HG03108 (cell line): ENCODE results near the gene FRG2C.
"Not testable (repeated sequence)": the region's sequence is repeated elsewhere in the genome, so short reads cannot be mapped to it uniquely, and the experiment has no call there.

ENCODE experiments used
- ATAC-seq: cut with Tn5 transposase; IDR thresholded peaks from one replicate; pipeline ENCODE4 v1.9.1; 2021; ENCODE audit warnings: moderate library complexity; ENCODE audit not compliant: unreplicated experiment

Gene FRG2C

DNA sequence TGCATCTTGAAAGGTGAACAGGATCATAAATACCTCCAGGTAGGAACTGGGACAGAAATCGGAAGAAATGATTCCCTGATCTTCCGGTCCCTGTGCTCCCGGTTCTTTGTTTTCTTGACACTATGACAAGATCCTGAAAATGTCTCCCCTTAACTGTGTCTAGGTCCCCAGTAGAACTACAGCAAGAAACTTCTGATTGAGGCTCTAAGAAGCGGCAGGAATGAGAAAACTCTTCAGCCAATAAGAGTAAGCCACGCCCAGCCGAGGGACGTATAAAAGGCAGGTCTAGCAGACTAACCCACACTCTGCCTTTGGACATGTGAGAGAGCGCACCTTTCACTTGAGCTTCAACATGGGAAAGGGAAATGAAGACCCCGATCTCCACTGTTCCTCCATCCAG, at the start of gene FRG2C:
FRG2C (plus strand) TSS at position 301 of the 400 bp plus-strand sequence; CDS start at position 353, 52 bp downstream.
- ATAC-seq = not testable (repeated sequence)

- not testable (repeated sequence) for ATAC-seq
These were observed 45.3 kb upstream of the FRG2C start for GRCh38 chr3:75618666-75619305.

DNA sequence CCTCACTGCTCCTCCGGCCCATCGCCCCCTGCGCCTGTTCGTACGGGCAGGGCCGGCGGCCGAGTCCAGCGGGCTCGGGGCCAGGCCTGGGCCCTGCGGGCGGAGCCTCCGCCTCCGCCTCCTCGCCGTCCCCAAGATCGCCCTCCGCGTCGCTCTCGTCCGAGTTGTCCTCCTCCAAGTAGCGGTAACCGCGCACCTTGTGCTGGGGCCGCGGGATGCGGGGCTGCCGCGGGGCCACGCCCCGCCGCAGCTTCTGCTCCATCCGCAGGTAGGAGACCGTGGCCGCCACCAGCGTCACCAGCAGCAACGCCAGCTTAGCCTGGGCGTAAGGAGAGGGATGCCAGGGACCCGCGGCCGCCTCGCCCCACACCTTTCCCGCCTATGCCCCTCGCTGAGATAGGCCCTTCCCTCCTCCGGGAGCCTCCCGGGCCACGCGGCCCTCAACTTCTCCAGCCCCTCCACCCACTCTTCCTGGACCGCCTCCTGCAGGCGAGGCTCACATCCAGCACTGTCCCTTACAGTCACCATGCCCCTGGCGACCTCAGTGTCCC, 44.6 kb upstream of the FRG2C start:
- ATAC-seq = not testable (repeated sequence)

DNA sequence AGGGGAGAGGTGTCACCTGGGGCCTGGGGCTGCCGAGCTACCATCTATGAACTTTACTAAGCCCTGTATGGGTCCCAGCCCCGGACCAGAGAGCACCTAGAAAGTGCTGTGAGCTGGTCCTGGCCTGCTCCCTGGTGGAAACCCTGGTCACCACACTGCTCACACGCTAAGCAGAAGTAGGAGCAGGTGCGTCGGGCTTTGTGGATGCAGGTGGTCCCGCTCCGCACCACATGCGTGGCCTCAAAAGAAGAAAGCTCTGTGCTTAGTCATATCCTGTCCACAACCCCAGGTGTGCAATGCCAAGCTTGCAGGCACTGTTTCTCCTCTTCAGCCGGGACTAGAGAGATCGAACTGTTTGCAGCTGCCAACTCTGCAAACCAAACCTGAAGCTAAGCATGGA, 42.4 kb upstream of the FRG2C start:
- not testable (repeated sequence) for ATAC-seq

DNA sequence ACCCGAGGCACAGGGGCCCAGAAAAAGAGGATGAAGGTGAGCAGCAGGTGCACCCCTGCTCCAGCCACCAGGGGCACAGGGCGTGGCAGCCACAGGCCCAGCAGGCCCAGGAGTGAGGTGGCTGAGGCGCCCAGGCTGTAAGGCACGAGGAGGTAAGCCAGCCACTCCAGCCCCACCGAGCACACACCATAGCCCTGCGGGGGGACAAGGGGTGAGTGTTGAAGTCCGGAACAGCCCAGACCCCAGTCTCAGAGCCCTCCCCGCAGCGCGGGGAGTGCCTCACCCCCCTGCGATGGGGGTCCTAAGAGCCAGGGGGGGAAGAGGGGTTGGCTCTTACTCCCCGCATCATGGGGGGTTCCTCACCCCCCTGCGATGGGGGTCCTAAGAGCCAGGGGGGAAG, 40.5 kb upstream of the FRG2C start:
- not testable (repeated sequence) for ATAC-seq

- not testable (repeated sequence) for ATAC-seq
These were observed 33.1 kb upstream of the FRG2C start for GRCh38 chr3:75630887-75631535.

- no peak for ATAC-seq
These were observed 32.6 kb upstream of the FRG2C start for GRCh38 chr3:75631541-75631940.

GRCh38 chr3:75638947-75639346, 25.2 kb upstream of the FRG2C start:
- not testable (repeated sequence) for ATAC-seq

DNA sequence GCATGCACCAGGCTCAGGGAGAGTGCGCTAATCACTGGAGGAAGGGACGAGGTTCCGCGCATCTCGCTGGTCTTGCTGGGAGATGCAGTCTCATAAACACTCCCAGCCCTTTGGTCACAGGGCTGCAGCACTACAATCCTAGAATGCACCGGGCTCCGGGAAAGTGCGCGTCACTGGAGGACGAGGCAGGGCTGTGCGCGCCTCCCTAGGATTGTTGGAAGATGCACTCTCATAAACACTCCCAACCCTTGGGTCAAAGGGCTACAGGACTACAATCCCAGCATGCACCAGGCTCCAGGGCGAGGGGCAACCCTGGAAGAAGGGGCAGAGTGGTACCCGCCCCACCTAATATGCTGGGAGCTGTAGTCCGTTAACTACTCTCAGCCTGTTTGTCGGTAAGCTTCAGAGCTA, 23.0 kb upstream of the FRG2C start:
- not testable (repeated sequence) for ATAC-seq

GRCh38 chr3:75643031-75643800, 20.9 kb upstream of the FRG2C start:
- ATAC-seq = not testable (repeated sequence)

GRCh38 chr3:75645548-75645947, 18.6 kb upstream of the FRG2C start:
- ATAC-seq = not testable (repeated sequence)

- ATAC-seq = no peak
These were observed 13.9 kb upstream of the FRG2C start for GRCh38 chr3:75650191-75650590.

DNA sequence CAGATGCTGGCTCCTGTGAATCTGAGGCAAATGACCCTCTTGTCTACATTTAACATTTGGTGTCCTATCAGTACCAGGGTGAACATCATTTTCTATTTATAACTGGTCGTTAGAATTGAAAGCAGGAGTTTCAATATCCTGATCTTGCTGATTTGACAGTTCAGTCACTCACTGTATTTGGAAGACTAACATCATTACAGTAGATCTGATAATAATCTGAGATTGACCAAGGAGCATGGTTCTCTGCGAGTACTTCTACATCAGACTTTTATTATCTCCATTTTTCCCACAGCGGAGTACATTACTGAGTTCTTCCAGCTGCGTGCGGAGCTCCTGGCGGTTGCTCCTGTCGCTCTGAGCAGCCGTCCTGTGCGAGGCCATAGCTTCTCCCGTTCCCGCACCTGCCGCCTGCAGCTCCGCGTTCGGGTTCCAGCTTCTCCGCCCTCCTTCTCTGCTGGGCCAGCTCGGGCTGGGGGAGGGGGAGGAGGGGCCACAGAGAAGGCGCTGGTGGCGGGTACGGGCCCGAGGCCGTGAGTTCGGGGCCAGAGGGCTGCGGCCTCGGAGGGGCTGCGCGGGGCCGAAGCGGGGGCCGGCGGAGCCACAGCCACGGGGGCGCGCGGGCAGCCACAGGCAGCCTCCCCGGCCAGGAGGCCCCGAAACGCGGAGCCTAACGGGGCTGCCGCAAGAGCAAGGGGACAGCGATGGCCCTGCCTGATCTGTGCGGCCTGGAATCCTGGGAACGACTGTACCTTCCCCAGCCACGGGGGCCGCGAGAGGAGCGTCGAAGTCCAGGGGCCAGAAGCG, 8.8 kb upstream of the FRG2C start:
- not testable (repeated sequence) for ATAC-seq

DNA sequence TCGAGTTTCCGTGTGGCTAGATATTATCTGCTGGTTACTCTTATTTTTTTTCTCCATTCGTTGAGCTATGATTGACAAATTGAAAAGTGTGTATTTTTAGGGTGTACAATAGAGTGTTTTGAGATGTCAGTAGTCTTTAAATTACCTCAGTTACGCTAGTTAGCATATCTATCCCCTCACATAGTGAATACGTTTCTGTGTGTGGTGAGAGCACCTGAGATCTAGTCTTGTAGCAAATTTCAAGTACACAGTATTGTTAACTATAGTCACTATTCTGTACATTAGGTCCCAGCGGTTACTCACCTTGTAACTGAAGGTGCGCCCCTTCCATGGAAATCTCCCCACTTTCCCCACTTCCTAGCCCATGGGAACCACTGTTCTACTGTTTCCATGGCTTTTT, 8.2 kb upstream of the FRG2C start:
- ATAC-seq = not testable (repeated sequence)

DNA sequence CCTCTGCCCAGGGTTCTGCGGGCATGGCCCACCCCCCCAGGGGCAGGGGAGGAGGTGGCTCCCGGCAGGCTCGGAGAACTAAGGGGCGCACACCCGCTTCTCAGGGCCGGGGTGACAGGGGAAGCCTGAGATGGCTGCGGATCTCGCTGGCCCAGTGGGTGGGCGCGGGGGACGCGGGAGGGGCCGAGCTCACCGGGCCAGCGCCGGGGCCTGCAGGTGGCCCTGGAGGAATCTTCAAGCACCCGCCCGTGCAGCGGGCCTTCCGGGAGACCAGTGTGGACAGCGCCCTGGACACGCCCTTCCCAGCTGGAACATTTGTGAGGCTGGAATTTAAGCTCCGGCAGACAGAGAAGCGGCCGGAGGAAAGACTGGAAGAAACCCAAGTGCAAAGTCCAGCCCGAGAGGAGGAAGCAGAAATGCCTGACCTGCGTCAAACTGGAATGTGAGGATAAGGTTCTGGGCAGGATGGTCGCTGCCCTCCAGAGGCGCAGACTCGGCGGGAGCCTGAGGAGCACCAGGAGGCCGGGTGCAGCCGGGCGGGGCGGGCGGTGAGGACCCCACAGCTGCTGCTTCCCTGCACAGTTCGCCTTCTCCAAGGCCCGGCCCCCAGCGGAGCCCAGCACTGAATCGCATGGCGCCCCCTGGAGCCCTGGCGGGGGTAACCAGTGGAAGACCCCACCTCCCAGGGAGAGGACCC, 5.6 kb upstream of the FRG2C start:
- ATAC-seq = not testable (repeated sequence)

- not testable (repeated sequence) for ATAC-seq
These were observed 5.1 kb upstream of the FRG2C start for GRCh38 chr3:75659108-75659433.

GRCh38 chr3:75665626-75666025, 1.5 kb downstream of the FRG2C start:
- not testable (repeated sequence) for ATAC-seq

DNA sequence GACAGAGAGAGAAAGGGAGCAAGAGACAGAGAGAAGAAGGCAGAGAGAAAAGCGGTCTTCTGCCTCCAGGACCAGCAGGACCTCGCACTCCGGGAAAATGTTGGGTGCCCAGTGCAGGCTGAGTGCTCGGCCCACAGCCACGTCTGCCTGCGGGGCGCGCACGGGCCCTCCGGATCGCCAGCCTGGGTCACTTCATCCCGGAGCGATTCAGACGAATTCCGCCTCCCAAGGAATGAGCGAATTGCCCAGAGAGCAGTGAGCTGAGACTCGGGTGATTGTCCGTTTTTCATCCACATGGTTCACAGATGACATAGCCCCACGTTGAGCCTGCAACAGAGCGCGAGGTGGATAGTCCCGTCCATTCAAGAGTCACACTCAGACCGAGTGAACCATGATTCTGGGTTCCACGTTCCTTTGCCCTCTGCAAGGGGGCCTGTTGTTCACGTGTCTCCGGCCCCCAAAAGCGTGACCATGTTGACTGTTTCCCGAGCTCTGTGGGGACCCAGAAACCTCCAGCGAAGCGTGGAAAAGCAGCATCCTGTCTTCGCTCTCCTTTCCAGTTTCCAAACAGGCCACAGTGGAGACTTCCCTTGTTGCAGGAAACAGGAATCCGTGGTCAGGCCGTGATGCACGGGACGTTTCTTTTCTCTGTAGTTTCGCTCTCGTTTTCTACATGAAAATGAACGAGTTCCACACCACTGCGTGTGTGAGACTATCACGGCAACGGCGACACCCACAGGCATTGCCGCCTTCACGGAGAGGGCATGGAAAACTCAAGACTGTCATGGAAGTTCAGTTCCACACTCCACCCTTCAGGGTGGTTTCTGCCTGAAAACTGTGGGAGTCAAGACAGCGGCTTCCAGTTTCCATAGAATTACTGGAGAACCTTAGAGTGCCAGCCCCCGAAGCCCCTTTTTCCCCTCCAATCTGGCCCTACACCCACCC, 3.9 kb downstream of the FRG2C start:
- not testable (repeated sequence) for ATAC-seq

DNA sequence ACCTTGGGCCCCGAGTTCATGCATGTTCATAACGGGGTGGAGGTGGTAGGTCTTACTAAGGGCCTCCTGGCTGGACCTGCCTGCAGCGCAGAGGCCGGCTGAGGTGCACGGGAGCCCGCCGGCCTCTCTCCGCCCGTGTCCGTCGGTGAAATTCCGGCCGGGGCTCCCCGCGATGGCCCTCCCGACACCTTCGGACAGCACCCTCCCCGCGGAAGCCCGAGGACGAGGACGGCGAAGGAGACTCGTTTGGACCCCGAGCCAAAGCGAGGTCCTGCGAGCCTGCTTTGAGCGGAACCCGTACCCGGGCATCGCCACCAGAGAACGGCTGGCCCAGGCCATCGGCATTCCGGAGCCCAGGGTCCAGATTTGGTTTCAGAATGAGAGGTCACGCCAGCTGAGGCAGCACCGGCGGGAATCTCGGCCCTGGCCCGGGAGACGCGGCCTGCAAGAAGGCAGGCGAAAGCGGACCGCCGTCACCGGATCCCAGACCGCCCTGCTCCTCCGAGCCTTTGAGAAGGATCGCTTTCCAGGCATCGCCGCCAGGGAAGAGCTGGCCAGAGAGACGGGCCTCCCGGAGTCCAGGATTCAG, 4.7 kb downstream of the FRG2C start:
- ATAC-seq = not testable (repeated sequence)
